ENCODE measurements around the gene ZNHIT1.

Gene ZNHIT1

GRCh38 chr7:101217388-101218235 lies at the start of gene ZNHIT1, which contains the start of gene PLOD3:
Gene ZNHIT1 (plus strand): TSS chr7:101218165. CDS start chr7:101218196, 31 bp downstream.
Gene PLOD3 (minus strand): TSS chr7:101217581. CDS start chr7:101217274, 307 bp downstream.
- peak; percentile 98 for DNase-seq (ENCODE audit: low read depth)
- peak within 1 kb of the TSS; percentile 96 for H3K4me3 ChIP-seq (ENCODE audit: low read depth, low read length)
- TF ChIP-seq CTCF (IDR thresholded peaks at IDR 0.05; ENCODE audit: insufficient read depth, low read depth, low read length, missing control alignments) = no peak

GRCh38 chr7:101168412-101169049 lies 49.4 kb upstream of the ZNHIT1 start:
- DNase-seq (ENCODE audit: low read depth) = no peak
- no peak for TF ChIP-seq CTCF (IDR thresholded peaks at IDR 0.05; ENCODE audit: insufficient read depth, low read depth, low read length, missing control alignments)

GRCh38 chr7:101169110-101169837 lies 48.7 kb upstream of the ZNHIT1 start:
- no peak for DNase-seq (ENCODE audit: low read depth)
- TF ChIP-seq CTCF (IDR thresholded peaks at IDR 0.05; ENCODE audit: insufficient read depth, low read depth, low read length, missing control alignments) = no peak
- no peak overlapping the region for H3K4me3 ChIP-seq (ENCODE audit: low read depth, low read length)

More at GRCh38 chr7:101168412-101169049, 49.4 kb upstream of the ZNHIT1 start:
- H3K4me3 ChIP-seq (ENCODE audit: low read depth, low read length) = no peak overlapping the region

- no peak overlapping the region for H3K4me3 ChIP-seq (ENCODE audit: low read depth, low read length)
- TF ChIP-seq CTCF (IDR thresholded peaks at IDR 0.05; ENCODE audit: insufficient read depth, low read depth, low read length, missing control alignments) = peak; percentile 95
- DNase-seq (ENCODE audit: low read depth) = peak; percentile 70
Measured at GRCh38 chr7:101169838-101170551, 48.0 kb upstream of the ZNHIT1 start.

GRCh38 chr7:101170617-101171441 lies 47.1 kb upstream of the ZNHIT1 start:
- DNase-seq (ENCODE audit: low read depth) = no peak
- no peak overlapping the region for H3K4me3 ChIP-seq (ENCODE audit: low read depth, low read length)
- TF ChIP-seq CTCF (IDR thresholded peaks at IDR 0.05; ENCODE audit: insufficient read depth, low read depth, low read length, missing control alignments) = no peak
